ENCODE results near the gene ZBTB48.

GRCh38 chr1:6637770-6638169 is 58.0 kb downstream of the ZBTB48 start:
- TF ChIP-seq CTCF (IDR thresholded peaks at IDR 0.05) (no peak), EZH2phosphoT487 (IDR thresholded peaks at IDR 0.05) (no peak), EZH2 (IDR thresholded peaks at IDR 0.05) (no peak)

Measured in neural progenitor cell (in vitro differentiated cells).